ENCODE results near the gene ACTL10. TPM values are rescaled to one million over a fixed set of nuclear protein-coding genes. Genes with fewer than 3 reads are reported as not detected.

The ACTL10 gene
- total RNA-seq, 2 donors from 2014 or later: 2.6 to 3.1 TPM

- TF ChIP-seq, protein P1, sequence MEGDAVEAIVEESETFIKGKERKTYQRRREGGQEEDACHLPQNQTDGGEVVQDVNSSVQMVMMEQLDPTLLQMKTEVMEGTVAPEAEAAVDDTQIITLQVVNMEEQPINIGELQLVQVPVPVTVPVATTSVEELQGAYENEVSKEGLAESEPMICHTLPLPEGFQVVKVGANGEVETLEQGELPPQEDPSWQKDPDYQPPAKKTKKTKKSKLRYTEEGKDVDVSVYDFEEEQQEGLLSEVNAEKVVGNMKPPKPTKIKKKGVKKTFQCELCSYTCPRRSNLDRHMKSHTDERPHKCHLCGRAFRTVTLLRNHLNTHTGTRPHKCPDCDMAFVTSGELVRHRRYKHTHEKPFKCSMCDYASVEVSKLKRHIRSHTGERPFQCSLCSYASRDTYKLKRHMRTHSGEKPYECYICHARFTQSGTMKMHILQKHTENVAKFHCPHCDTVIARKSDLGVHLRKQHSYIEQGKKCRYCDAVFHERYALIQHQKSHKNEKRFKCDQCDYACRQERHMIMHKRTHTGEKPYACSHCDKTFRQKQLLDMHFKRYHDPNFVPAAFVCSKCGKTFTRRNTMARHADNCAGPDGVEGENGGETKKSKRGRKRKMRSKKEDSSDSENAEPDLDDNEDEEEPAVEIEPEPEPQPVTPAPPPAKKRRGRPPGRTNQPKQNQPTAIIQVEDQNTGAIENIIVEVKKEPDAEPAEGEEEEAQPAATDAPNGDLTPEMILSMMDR (IDR thresholded peaks at IDR 0.05): no peak
- Histone ChIP-seq H3K27ac (peak overlapping the region; percentile 62 to 70), H3K9me3 (no peaks in the 10 kb centered on the region), H3K36me3 (no peaks in the 10 kb centered on the region), H3K27me3 (replicated peaks; ENCODE audit: insufficient read depth) (no peaks in the 10 kb centered on the region), H3K4me3 (peak overlapping the region; percentile 77), H3K4me1 (ENCODE audit: control insufficient read depth in 1 of 2, low read depth in 2 of 2) (peaks cover 34 to 79% of the 10 kb centered on the region in 2 donors)
- no peak for ATAC-seq (ENCODE audit: insufficient number of reproducible peaks, low FRiP score, low read depth)
- no peak for DNase-seq (ENCODE audit: low spot score)
Observed at GRCh38 chr20:33672426-33673113, 5.8 kb downstream of the ACTL10 start.

GRCh38 chr20:33673114-33673409 lies 6.3 kb downstream of the ACTL10 start:
- H3K36me3 ChIP-seq: no peaks in the 10 kb centered on the region
- ATAC-seq (ENCODE audit: insufficient number of reproducible peaks, low FRiP score, low read depth) (no peak), DNase-seq (ENCODE audit: low spot score) (no peak)
- H3K4me1 ChIP-seq (ENCODE audit: control insufficient read depth in 1 of 2, low read depth in 2 of 2): peaks cover 32 to 74% of the 10 kb centered on the region in 2 donors
- H3K27me3 ChIP-seq (replicated peaks; ENCODE audit: insufficient read depth): no peaks in the 10 kb centered on the region
- H3K27ac ChIP-seq: peak overlapping the region; percentile 62 to 70
- TF ChIP-seq, protein P1 (IDR thresholded peaks at IDR 0.05): no peak
- H3K4me3 ChIP-seq: peak overlapping the region; percentile 77
- no peaks in the 10 kb centered on the region for H3K9me3 ChIP-seq

DNA sequence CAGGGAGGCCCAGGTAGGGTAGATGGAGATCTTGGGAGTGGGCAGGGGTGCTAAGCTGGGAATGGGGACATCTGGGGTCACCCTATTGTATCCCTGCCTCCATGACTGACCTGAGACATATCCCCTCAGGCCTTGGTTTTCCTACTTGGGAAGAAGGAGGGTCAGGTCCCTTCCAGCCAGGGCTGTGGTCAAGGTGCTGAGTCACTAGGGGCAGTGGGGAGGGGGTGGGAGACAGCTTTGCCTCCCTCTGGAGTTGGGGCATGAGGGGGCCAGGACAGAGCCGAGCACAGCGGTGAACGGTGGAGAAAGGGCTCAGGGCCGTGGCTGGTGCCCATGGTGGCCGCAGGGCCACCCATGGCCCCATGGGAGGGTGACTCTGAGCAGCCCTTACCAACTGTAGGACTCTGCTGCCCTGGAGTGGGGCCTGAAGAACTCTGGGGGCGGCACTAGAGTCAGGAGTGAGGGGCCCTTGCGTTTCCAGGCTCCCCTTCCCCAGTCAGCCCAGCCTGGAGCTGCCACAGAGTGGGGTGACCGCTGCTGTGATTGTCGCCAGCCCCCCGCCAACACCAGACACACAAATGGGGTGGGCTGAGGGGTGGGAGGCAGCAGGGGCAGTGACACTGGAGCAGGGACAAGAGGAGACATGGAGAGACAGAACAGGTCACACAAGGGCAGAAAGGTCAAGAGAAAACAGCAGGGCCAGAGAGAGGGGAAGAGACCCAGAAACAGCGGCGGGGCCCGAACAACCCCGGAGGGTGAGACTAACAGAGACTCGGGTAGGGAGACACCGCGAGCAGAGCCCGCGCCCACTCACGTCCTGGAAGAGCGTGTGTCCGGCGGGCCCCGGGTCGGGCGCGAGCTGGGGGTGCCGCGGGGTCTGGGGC lies 6.9 kb downstream of the ACTL10 start:
- DNase-seq (ENCODE audit: low spot score) (no peak), ATAC-seq (ENCODE audit: insufficient number of reproducible peaks, low FRiP score, low read depth) (no peak)
- Histone ChIP-seq H3K4me1 (ENCODE audit: control insufficient read depth in 1 of 2, low read depth in 2 of 2) (peaks cover 28 to 68% of the 10 kb centered on the region in 2 donors), H3K27ac (peak overlapping the region; percentile 62 to 70), H3K36me3 (no peaks in the 10 kb centered on the region), H3K4me3 (peak overlapping the region; percentile 77), H3K27me3 (replicated peaks; ENCODE audit: insufficient read depth) (no peaks in the 10 kb centered on the region), H3K9me3 (no peaks in the 10 kb centered on the region)
- TF ChIP-seq, protein P1 (IDR thresholded peaks at IDR 0.05): no peak

DNA sequence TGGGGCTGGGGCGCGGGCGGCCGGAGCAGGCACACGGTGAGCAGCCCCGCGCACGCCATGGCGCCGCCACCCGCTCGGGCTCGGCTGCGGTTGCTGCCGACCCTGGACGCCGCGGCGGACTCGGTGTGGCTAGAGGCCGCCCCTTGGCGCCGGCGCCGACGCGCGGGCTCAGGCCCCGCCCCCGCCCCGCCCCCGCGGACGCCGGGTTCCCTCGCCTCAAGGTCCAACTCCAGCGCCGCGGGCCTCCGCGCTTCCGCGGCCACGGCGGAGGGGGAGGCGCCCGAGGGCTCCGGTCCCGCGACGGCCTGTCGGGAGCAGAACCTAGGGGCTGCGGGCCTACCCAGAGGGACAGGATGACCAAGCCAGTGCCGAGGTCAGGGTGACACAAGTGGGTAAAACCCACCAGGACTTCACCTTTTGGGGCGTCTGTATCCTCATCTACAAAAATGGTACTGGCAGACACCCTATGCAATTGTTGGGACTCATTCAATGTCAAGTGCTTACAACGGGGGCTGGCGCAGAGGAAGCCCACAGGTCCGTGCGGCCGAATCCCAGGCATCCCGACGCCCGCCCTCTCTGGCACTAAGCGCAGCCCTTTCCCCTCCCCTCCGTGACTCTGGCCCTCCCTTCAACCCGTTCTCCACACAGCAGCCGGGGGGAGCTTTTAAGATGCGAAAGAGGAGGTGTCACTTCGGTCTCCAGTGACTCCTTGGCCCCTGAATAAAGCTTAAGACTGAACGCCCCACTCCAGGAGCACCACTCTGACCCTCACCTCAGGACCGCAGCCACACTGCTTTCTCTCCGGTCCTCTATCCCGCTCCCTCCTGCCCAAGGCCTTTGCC lies 7.8 kb downstream of the ACTL10 start, which contains the start of gene NECAB3:
Gene NECAB3 (minus strand): TSS at position 135 of the 842 bp plus-strand sequence. CDS start 76 bp downstream, at position 59.
- Histone ChIP-seq H3K4me1 (ENCODE audit: control insufficient read depth in 1 of 2, low read depth in 2 of 2) (peaks cover 28 to 67% of the 10 kb centered on the region in 2 donors), H3K27me3 (replicated peaks; ENCODE audit: insufficient read depth) (no peaks in the 10 kb centered on the region), H3K4me3 (peak within 1 kb of the TSS; percentile 77), H3K27ac (peak within 1 kb of the TSS; percentile 95 to 96), H3K36me3 (no peaks in the 10 kb centered on the region), H3K9me3 (no peaks in the 10 kb centered on the region)
- ATAC-seq (ENCODE audit: insufficient number of reproducible peaks, low FRiP score, low read depth): peak; percentile 56
- TF ChIP-seq, protein P1 (IDR thresholded peaks at IDR 0.05): no peak
- peak; percentile 48 for DNase-seq (ENCODE audit: low spot score)
